HG02981 (cell line): ENCODE results near the gene WBP2.
"Not testable (repeated sequence)": the region's sequence is repeated elsewhere in the genome, so short reads cannot be mapped to it uniquely, and the experiment has no call there.

Source experiments
- ATAC-seq: cut with Tn5 transposase; IDR thresholded peaks from one replicate; pipeline ENCODE4 v1.9.1; 2021; ENCODE audit warnings: mild to moderate bottlenecking, moderate library complexity; ENCODE audit not compliant: unreplicated experiment

Gene WBP2

DNA sequence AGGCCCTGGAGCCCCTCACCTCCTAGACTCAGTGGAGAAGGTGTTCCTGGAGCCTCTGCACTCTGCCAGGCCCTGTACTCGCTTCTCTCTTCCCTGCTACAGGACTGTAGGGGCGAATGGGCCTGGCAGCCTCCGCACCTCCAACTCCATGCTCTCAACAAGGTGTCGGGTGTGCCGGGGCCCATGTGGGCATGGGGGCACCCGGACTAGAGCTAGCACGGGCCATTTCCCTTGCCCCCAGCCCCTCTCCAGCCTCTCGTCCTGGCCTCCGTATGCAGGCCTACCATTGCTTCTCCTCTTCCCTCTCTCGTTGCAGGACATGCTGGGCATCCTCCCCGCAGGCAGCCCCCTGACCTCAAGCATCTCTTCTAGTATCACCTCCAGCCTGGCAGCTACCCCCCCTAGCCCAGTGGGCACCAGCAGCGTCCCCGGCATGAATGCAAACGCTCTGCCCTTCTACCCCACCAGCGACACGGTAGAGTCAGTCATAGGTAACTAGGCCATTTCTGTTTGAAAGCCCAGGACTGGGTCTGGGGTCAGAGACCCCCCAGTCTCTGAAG lies 36.7 kb downstream of the WBP2 start:
- no peak for ATAC-seq

DNA sequence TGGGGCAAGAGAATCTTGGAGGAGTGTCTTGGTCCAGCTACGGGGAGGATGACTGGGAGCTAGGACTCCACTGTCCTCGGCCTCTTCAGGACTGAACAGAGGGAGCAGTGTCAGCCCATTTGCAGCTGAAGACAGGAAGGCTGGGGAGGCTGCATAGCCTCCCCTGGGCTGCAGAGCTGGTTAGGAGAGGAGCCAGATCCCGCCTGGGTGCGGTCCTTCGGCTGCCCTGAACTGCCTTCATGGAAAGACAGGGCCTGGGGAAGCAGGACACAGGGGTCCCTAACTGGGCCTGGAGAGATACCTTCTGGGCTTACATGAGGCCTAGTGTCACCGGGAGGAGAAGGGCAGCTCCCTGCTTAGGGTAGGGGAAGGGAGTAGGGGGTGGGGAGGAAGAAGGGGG lies 37.6 kb downstream of the WBP2 start:
- no peak for ATAC-seq

- ATAC-seq: no peak
Observed at GRCh38 chr17:75816693-75817092, 38.4 kb downstream of the WBP2 start.

- no peak for ATAC-seq
Observed at GRCh38 chr17:75815399-75815798, 39.7 kb downstream of the WBP2 start.

DNA sequence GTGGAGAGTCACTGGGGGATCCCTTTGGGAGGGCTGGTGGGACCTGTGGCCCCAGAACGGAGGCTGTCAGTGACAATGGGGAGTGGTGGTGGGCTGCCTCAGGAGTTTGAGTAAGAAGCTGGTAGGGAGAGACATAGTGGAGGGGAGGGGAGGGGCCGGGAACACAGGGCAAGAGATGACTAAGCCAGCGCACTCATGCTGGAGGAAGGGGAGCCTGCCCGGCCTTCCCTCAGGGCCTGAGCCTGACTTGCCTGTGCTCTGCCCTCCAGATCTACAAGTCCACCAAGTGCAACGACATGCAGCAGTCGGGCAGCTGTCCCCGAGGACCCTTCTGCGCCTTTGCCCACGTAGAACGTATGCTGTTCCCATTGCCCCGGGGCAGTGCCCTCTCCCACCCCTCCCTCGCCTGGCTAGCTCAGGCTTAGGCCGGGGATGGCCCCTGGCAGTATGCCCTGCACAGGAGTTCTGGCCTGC lies 40.2 kb downstream of the WBP2 start:
- ATAC-seq: no peak

DNA sequence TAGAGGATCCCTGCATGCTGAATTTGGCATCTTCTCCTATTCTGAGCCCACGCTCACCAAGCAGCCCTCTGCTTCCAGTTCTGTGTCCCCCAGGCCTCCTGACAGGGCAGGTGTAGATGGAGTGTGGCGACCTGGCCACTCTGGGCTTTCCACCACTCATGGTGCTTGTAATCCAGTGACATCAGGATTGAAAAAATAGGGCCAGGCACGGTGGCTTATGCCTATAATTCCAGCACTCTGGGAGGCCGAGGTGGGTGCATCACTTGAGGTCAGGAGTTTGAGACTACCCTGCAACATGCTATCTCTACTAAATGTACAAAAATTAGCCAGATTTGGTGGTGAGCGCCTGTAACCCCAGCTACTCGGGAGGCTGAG lies 41.1 kb downstream of the WBP2 start:
- no peak for ATAC-seq

DNA sequence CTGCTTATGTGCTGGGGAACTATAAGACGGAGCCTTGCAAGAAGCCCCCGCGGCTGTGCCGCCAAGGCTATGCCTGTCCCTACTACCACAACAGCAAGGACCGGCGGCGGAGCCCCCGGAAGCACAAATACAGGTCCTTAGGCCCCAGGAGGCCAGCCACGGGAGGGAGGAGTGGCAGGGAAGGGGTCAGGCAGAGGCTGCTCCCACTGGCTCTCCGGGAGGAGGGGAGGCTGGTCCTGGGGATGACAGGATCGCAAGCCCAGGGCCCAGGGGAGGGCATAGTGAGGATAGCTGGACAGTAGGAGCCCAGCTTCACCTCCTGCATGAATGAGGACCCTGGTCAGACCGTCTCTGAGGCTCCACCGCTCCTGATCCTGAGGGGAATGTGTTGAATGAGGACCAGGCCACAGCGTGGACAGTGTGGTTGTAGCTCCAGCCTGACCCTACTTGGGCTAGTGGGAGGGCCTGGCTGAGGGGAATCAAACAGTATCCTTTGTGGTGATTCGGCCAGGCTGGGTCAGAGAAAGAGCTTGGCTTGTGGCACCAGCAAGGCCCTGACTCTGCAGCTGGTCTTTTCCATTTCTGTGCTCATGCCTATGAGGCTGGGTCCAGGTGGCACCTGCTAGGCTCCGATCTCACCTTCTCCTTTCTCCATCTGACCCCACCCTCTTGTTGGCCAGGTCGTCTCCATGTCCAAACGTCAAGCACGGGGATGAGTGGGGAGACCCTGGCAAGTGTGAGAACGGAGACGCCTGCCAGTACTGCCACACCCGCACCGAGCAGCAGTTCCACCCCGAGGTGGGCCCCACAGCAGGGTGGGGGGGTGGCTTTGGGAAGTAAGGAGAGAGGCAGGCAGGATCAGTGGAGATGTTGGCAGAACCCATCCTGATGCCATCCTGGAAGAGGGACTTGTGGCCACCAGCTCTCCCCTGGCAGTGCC lies 41.8 kb downstream of the WBP2 start:
- no peak for ATAC-seq

DNA sequence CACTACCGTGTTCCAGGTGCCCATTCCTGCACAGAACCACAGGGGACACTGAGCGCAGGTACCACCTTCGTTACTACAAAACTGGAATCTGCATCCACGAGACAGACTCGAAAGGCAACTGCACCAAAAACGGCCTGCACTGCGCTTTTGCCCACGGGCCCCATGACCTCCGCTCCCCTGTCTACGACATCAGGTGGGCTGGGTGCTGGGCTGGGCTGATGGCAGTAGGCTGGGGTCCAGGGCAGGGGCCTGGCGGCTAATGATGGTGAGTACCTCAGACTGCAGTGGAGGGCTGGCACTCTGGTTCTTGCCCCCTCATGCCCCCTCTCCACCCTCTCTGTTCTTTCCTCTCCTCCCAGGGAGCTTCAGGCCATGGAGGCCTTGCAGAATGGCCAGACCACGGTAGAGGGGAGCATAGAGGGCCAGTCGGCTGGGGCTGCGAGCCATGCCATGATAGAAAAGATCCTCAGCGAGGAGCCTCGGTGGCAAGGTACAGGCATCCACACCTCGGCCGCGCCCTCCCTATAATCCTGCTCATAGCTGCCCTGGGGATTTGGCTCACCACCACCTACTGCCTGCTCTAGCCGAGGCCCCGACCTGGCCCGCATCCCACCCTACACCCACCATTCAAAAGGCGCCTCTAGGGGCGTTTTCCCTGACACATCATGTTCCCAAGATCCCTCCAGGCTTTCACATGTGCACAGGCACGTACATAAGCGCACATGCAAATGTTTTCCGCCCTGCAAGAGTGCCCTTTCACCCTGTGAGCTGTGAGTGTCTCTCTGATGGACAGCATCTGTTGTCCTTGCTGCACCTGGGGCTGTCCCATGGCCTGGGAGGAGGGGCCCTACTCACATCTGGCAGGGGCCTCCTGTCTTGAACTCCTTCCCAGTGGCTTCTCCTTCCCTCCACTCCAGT lies 42.8 kb downstream of the WBP2 start:
- no peak for ATAC-seq

DNA sequence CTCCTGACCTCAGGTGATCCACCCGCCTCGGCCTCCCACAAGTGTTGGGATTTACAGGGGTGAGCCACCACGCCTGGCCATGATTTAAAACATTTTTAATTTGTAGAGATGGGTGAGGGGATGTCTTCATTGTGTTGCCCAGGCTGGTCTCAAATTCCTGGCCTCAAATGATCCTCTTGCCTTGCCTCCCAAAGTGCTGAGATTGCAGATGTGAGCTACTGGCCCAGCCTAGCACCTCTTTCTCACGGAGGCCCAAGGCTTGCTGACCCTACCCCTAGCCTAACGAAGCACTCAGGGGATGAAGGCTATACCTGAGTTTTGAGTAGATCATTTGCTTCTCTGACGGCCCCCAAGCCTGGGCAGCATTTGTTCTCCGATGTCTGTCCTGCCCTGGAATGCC lies 44.0 kb downstream of the WBP2 start:
- ATAC-seq: no peak

DNA sequence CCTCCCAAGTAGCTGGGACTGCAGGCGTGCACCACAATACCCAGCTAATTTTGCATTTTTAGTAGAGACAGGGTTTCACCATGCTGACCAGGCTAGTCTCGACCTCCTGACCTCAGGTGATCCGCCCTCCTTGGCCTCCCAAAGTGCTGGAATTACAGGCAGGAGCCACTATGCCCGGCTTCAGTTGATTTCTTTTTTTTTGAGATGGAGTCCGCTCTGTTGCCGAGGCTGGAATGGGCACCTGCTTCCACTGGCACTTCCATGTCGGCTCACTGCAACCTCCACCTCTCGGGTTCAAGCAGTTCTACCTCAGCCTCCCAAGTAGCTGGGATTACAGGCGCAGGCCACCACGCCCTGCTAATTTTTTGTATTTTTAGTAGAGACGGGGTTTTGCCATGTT lies 44.4 kb downstream of the WBP2 start:
- ATAC-seq: not testable (repeated sequence)

DNA sequence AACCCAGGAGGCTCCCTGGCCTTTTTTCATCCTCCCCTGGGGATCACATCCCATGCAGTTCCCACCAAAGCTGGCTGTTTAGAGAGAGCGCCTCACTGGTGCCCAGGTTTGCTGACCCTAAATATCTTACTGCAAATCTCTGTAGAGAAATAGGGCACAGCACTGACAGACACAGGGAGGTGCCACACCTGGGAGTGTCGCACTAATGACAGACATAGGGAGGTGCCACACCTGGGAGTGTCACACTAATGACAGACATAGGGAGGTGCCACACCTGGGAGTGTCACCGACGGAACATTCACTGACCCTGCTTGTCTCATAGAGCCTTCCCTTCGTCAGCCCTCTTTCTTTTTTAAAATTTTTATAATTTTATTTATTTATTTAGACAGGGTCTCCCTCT lies 44.9 kb downstream of the WBP2 start:
- no peak for ATAC-seq

GRCh38 chr17:75809631-75810111 lies 45.5 kb downstream of the WBP2 start:
- no peak for ATAC-seq

GRCh38 chr17:75808905-75809621 lies 46.1 kb downstream of the WBP2 start:
- ATAC-seq: no peak

- no peak for ATAC-seq
Observed at GRCh38 chr17:75808549-75808904, 46.6 kb downstream of the WBP2 start.

- no peak for ATAC-seq
Observed at GRCh38 chr17:75807861-75808260, 47.3 kb downstream of the WBP2 start.

- ATAC-seq: no peak
Observed at GRCh38 chr17:75806822-75807500, 48.2 kb downstream of the WBP2 start.

DNA sequence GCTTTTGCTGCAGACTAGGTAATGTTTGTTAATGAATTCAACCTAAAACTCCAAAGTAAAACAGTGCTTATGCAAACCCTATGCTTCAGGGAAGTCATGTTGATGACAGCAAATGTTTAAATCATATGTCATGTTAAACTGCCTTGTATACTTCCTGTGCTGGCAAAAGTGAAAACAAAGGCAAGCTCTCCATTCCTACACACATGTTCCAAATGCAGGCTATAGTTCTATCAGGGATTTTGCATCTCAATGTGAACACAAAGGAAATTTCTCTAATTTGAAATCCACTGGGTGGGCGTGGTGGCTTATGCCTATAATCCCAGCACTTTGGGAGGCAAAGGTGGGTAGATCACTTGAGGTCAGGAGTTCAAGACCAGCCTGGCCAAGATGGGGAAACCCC lies 51.3 kb downstream of the WBP2 start:
- no peak for ATAC-seq

- ATAC-seq: no peak
Observed at GRCh38 chr17:75799402-75799801, 55.7 kb downstream of the WBP2 start.

- no peak for ATAC-seq
Observed at GRCh38 chr17:75795820-75796607, 59.1 kb downstream of the WBP2 start.
